ENCODE measurements around the gene ZBTB26.
"Not testable (repeated sequence)": the region's sequence is repeated elsewhere in the genome, so short reads cannot be mapped to it uniquely, and the experiment has no call there.

Gene ZBTB26

GRCh38 chr9:122875523-122875922, 55.8 kb downstream of the ZBTB26 start:
- DNase-seq = no peak

GRCh38 chr9:122867276-122867675, 64.0 kb downstream of the ZBTB26 start:
- not testable (repeated sequence) for H2AFZ ChIP-seq (ENCODE audit: low read depth, low read length); H3K27ac ChIP-seq (ENCODE audit: low read length); H3K4me2 ChIP-seq (ENCODE audit: insufficient read depth, low read length); H3K79me2 ChIP-seq (ENCODE audit: insufficient read depth, low read length); DNase-seq; H3K27me3 ChIP-seq (ENCODE audit: insufficient read depth, low read length, poor library complexity); H3K4me1 ChIP-seq (ENCODE audit: insufficient read depth, low read length); H4K20me1 ChIP-seq (ENCODE audit: insufficient read depth, low read length); H3K9me3 ChIP-seq (ENCODE audit: insufficient read depth, low read length, severe bottlenecking); H3K4me3 ChIP-seq (ENCODE audit: low read depth in 1 of 2, low read length in 2 of 2); H3K9ac ChIP-seq (ENCODE audit: low read depth, low read length); ATAC-seq (ENCODE audit: insufficient read depth, low read depth)
- peaks cover 43% of the 10 kb centered on the region for H3K36me3 ChIP-seq (ENCODE audit: insufficient read depth, low read length)

More at GRCh38 chr9:122875523-122875922, 55.8 kb downstream of the ZBTB26 start:
- no peak for ATAC-seq (ENCODE audit: insufficient read depth, low read depth)
- Histone ChIP-seq H3K4me3 (ENCODE audit: low read depth in 1 of 2, low read length in 2 of 2) (no peak overlapping the region), H3K4me1 (ENCODE audit: insufficient read depth, low read length) (no peaks in the 10 kb centered on the region), H3K79me2 (ENCODE audit: insufficient read depth, low read length) (no peaks in the 10 kb centered on the region), H2AFZ (ENCODE audit: low read depth, low read length) (no peak overlapping the region), H3K36me3 (ENCODE audit: insufficient read depth, low read length) (peaks cover 70% of the 10 kb centered on the region), H3K27ac (ENCODE audit: low read length) (no peak overlapping the region), H3K27me3 (ENCODE audit: insufficient read depth, low read length, poor library complexity) (no peaks in the 10 kb centered on the region), H3K4me2 (ENCODE audit: insufficient read depth, low read length) (no peak overlapping the region), H4K20me1 (ENCODE audit: insufficient read depth, low read length) (no peaks in the 10 kb centered on the region), H3K9ac (ENCODE audit: low read depth, low read length) (no peak overlapping the region), H3K9me3 (ENCODE audit: insufficient read depth, low read length, severe bottlenecking) (no peaks in the 10 kb centered on the region)
- TF ChIP-seq CTCF (IDR thresholded peaks at IDR 0.05; ENCODE audit: borderline replicate concordance, extremely low read depth, low read length, poor library complexity, severe bottlenecking) (no peak), EZH2 (IDR thresholded peaks at IDR 0.05; ENCODE audit: borderline replicate concordance, low read depth, low read length, severe bottlenecking) (no peak)

GRCh38 chr9:122866079-122866478, 65.2 kb downstream of the ZBTB26 start:
- DNase-seq (no peak), ATAC-seq (ENCODE audit: insufficient read depth, low read depth) (no peak)
- Histone ChIP-seq H3K4me3 (ENCODE audit: low read depth in 1 of 2, low read length in 2 of 2) (no peak overlapping the region), H3K9ac (ENCODE audit: low read depth, low read length) (no peak overlapping the region), H3K36me3 (ENCODE audit: insufficient read depth, low read length) (peaks cover 42% of the 10 kb centered on the region), H2AFZ (ENCODE audit: low read depth, low read length) (no peak overlapping the region), H3K4me1 (ENCODE audit: insufficient read depth, low read length) (no peaks in the 10 kb centered on the region), H3K27me3 (ENCODE audit: insufficient read depth, low read length, poor library complexity) (no peaks in the 10 kb centered on the region), H3K4me2 (ENCODE audit: insufficient read depth, low read length) (no peak overlapping the region), H3K27ac (ENCODE audit: low read length) (no peak overlapping the region), H4K20me1 (ENCODE audit: insufficient read depth, low read length) (no peaks in the 10 kb centered on the region), H3K9me3 (ENCODE audit: insufficient read depth, low read length, severe bottlenecking) (no peaks in the 10 kb centered on the region), H3K79me2 (ENCODE audit: insufficient read depth, low read length) (no peaks in the 10 kb centered on the region)
- TF ChIP-seq CTCF (IDR thresholded peaks at IDR 0.05; ENCODE audit: borderline replicate concordance, extremely low read depth, low read length, poor library complexity, severe bottlenecking) = no peak
- TF ChIP-seq EZH2 (IDR thresholded peaks at IDR 0.05; ENCODE audit: borderline replicate concordance, low read depth, low read length, severe bottlenecking) = no peak
